ENCODE results near the gene WHRN.

The WHRN gene

GRCh38 chr9:114469091-114469853, 36.0 kb downstream of the WHRN start:
- no peak for DNase-seq

GRCh38 chr9:114467910-114468309, 37.4 kb downstream of the WHRN start:
- no peak for DNase-seq

- DNase-seq: no peak
Measured at GRCh38 chr9:114467226-114467750, 38.0 kb downstream of the WHRN start.

- DNase-seq: no peak
Measured at GRCh38 chr9:114465906-114466900, 39.1 kb downstream of the WHRN start.

GRCh38 chr9:114465417-114465816, 39.9 kb downstream of the WHRN start:
- DNase-seq: no peak

- no peak for DNase-seq
Measured at GRCh38 chr9:114464281-114465051, 40.8 kb downstream of the WHRN start.

- no peak for DNase-seq
Measured at GRCh38 chr9:114462791-114463190, 42.5 kb downstream of the WHRN start.

- DNase-seq: no peak
Measured at GRCh38 chr9:114461468-114461867, 43.8 kb downstream of the WHRN start.

- no peak for DNase-seq
Measured at GRCh38 chr9:114460513-114461199, 44.6 kb downstream of the WHRN start.

GRCh38 chr9:114459464-114459863, 45.8 kb downstream of the WHRN start:
- DNase-seq: no peak

GRCh38 chr9:114456929-114457328, 48.3 kb downstream of the WHRN start:
- no peak for DNase-seq

- no peak for DNase-seq
Measured at GRCh38 chr9:114454652-114455051, 50.6 kb downstream of the WHRN start.

GRCh38 chr9:114452219-114453165, 52.8 kb downstream of the WHRN start:
- DNase-seq: no peak

GRCh38 chr9:114451707-114452031, 53.6 kb downstream of the WHRN start:
- no peak for DNase-seq

GRCh38 chr9:114450833-114451706, 54.2 kb downstream of the WHRN start:
- no peak for DNase-seq

GRCh38 chr9:114450181-114450580, 55.1 kb downstream of the WHRN start:
- no peak for DNase-seq

- DNase-seq: no peak
Measured at GRCh38 chr9:114449236-114449635, 56.0 kb downstream of the WHRN start.

GRCh38 chr9:114448706-114449105, 56.6 kb downstream of the WHRN start:
- no peak for DNase-seq

- DNase-seq: no peak
Measured at GRCh38 chr9:114446672-114447450, 58.4 kb downstream of the WHRN start.

Measured in NCI-H226 (cell line).